ENCODE results near the gene DTNB. TPM values are rescaled to one million over a fixed set of nuclear protein-coding genes. Genes with fewer than 3 reads are reported as not detected.

DTNB gene
- total RNA-seq, 1 experiment from 2014 or later = 6.7 TPM

- no peak for DNase-seq (ENCODE audit: low read depth)
Observed at GRCh38 chr2:25328152-25329085, 345.0 kb downstream of the DTNB start.

Other genes starting within 250 kb of the DTNB start
- 8.7 and 13.7 TPM in 2 replicates for gene ASXL2, start 204.9 kb upstream of the DTNB start, total RNA-seq (2014; rRNA removed)

All from LHCN-M2 (cell line).